Epithelial cell of proximal tubule (primary cell): ENCODE measurements around the gene PIWIL4. TPM values are rescaled to one million over a fixed set of nuclear protein-coding genes. Genes with fewer than 3 reads are reported as not detected.

Source experiments
- DNase-seq: peaks from one replicate; pipeline ENCODE4 v3.0.0-alpha.2; 2011; ENCODE audit warnings: low read depth
- H3K4me3 ChIP-seq: 2 replicates; pipeline ENCODE4 v1.5.1; 2011; ENCODE audit warnings: low read depth, mild to moderate bottlenecking, low read length
- total RNA-seq: library from RNA; depleted of rRNA; stranded (reverse); fragments of >200 nt; gene quantifications from 2 replicates; pipeline ENCODE4 v1.2.3, GENCODE V29; 2015
- TF ChIP-seq, protein P1 (sequence below): conservative IDR thresholded peaks from 2 replicates; pipeline ENCODE4 v1.5.1; 2012; ENCODE audit warnings: low read depth, mild to moderate bottlenecking, low read length

PIWIL4 gene
- total RNA-seq, 1 donor from 2014 or later = 1.2 TPM

DNA sequence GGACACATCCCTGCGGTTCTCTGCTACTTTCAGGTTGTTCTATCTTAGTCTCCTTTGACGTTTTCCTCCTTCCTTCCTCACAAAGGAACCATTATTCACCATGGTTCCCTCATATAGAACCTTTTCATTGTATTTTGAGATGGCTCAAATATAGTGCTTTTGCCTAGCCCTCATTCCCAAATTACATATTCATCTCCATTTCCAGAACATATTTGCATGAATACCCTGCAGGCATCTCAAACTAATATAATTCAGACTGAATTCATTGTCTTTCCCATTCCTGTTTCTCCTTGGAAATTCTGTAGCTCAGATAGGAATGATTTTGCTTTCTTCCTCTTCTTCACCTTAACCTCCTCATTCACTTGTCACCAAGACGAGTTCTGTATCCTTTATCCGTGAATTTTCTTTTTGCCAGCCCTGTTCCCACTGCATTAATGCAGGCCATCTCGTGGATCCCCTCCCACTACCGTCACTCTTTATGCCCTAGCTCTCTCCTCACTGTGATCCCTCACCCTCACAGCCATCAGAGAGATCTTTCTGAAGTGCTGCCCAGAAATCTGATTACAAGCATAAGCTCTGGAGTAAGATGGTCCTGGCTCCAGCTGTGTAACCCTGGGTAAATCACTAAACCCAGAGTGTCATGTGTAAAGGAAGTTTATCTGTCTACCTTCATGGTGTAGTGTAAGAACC lies 23.3 kb downstream of the PIWIL4 start:
- TF ChIP-seq, protein P1, sequence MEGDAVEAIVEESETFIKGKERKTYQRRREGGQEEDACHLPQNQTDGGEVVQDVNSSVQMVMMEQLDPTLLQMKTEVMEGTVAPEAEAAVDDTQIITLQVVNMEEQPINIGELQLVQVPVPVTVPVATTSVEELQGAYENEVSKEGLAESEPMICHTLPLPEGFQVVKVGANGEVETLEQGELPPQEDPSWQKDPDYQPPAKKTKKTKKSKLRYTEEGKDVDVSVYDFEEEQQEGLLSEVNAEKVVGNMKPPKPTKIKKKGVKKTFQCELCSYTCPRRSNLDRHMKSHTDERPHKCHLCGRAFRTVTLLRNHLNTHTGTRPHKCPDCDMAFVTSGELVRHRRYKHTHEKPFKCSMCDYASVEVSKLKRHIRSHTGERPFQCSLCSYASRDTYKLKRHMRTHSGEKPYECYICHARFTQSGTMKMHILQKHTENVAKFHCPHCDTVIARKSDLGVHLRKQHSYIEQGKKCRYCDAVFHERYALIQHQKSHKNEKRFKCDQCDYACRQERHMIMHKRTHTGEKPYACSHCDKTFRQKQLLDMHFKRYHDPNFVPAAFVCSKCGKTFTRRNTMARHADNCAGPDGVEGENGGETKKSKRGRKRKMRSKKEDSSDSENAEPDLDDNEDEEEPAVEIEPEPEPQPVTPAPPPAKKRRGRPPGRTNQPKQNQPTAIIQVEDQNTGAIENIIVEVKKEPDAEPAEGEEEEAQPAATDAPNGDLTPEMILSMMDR = no peak
- no peak for DNase-seq
- no peak overlapping the region for H3K4me3 ChIP-seq

DNA sequence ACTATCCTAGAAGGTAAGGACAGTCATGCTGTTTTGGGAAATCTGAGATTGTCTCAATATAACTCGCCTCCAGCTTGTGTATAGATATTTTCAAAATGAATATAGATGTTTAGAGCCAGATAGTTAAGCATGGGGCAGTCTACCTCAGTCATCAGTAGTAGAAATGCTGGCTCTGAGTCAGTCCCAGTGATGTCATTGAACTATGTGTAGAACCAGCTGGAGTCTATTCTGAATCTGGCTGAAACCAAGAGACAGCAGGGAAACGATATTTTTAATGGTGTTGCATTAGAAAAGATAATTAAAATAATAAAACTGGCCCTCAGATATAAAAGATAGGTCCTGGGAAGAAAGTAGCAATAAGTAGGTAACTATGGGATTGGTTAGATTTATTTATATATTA lies 25.9 kb downstream of the PIWIL4 start:
- H3K4me3 ChIP-seq = no peak overlapping the region
- DNase-seq = no peak
- TF ChIP-seq, protein P1 = no peak

DNA sequence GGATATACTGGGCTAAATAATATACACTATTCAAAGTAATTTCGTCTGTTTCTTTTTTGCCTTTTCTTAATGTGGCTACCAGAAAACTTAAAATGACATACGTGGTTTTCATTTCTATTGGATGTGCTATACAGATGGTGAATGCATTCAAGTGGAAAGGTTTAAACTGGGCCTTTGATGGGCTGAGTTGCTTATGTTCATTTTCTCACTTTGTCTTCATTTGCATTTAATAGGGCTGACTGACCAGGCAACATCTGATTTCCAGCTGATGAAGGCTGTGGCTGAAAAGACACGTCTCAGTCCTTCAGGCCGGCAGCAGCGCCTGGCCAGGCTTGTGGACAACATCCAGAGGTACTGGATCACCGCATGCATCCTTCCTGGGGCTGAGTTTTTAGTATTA lies 27.9 kb downstream of the PIWIL4 start:
- H3K4me3 ChIP-seq = no peak overlapping the region
- DNase-seq = no peak
- TF ChIP-seq, protein P1 = no peak

DNA sequence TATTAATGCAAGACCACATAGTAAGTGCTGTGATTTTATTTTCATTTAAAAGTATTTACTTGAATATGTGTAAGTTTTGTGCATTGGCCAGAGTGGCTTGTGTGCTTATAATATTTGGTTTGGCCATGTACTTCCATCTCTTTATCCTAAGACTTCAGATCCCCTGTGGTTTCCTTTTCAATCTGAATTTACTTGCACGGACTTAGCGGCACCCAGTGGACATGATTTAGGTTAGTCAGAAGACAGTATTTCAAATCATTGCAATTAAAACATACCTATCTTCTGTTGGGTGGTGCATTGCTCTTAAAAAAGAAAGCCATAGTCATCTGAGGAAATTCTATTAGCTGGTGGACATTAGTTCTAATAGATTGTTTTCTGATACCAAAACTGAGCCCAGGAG lies 30.7 kb downstream of the PIWIL4 start:
- no peak for DNase-seq
- TF ChIP-seq, protein P1 = peak; percentile 55
- no peak overlapping the region for H3K4me3 ChIP-seq

DNA sequence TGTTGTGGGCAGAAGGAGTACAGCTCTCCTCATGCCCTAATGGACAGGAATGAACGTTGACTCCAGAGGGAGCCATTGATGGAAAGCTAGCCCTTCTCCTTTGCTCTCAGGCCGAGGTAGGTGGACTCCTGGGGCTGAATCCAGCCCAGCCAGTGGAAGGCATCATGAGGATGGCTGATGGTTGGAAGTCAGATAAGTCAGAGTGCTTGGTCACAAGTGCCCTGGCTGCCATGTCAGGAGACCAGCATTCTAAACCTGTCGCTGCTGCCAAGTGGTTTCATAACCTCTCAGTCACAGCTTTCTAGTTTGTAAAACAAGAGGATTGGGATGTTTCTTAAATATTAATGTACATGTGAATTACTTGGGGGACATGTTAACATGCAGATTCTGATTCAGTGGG lies 32.3 kb downstream of the PIWIL4 start:
- TF ChIP-seq, protein P1 = no peak
- DNase-seq = no peak
- H3K4me3 ChIP-seq = no peak overlapping the region

DNA sequence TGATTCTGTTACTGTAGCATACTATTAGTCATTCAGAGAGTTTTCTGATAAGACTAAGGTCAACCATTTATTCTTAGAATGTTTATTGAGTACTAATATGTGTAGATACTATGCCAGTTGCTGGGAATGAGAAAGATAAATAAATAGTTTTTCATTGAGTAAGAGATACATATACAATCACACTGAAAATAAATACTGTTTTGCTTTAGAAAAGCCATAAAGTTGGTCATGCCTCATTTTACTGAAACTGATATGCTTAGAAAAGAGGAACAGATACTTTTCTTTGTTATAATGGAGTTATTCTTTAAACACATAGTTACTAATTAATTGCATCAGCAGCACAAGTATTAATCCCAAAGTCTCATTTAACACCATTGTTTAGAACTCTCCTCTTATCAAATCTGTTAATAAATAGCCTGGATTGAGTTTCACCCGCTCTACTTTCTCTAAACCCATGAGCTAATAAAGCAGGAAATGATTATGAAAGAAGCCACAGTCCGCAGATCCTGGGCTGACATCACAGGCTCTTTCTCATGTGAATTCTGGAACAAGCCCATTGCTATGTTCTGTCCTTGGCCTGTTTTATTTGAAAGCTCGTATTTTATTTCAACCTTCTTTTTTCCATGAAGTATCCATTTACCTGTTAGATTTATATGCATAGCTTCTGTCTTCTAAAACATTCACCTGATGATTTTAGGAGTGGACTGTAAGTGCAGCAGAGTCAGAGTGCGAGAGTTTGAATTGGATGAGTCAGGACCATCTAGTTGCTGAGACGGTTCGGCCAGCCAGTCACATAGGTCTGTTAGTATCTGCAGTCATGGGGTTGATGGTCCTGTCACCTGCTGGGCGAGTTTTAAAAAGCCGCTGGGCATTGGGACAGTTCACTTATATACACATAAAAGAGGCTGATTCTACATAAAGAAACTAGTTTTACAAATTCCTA lies 35.5 kb downstream of the PIWIL4 start:
- DNase-seq = peak; percentile 98
- TF ChIP-seq, protein P1 = no peak
- H3K4me3 ChIP-seq = peak overlapping the region; percentile 5
